ENCODE data around the gene ANKS1B. TPM values are rescaled to one million over a fixed set of nuclear protein-coding genes. Genes with fewer than 3 reads are reported as not detected.
"Not testable (repeated sequence)": the region's sequence is repeated elsewhere in the genome, so short reads cannot be mapped to it uniquely, and the experiment has no call there.

Gene ANKS1B
- total and polyA plus RNA-seq, 10 of the 15 experiments (the other 5 are each of a cell fraction or from before 2014, with no cell fraction given), result 0.16 to 1.3 (median 0.82) TPM; not detected in 7

DNA sequence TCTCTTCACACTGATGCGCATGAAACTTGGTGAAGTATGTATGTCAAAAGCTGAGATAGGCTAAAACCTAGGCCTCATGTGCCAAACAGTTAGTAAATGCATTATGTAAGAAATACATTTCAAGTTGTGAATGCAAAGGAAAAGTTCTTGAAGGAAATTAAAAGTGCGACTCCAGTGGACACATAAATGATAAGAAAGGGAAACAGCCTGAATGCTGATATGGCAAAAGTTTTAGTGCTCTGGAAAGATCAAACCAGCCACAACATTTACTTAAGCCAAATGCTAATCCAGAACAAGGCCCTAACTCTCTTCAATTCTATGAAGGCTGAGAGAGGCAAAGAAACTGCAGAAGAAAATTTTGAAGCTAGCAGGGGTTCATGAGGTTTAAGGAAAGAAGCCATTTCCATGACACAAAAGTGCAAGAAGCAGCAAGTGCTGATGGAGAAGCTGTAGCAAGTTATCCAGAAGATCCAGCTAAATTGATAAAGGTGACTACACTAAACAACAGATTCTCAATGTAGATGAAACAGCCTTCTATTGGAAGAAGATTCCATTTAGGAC lies 262.9 kb downstream of the ANKS1B start:
- no peak for ATAC-seq
- no peaks in the 10 kb centered on the region for H3K4me1 ChIP-seq (ENCODE audit: control insufficient read depth, insufficient read depth, low read length)
- TF ChIP-seq SMAD1 (IDR thresholded peaks at IDR 0.05; ENCODE audit: low read depth, partially characterized antibody) (no peak), PML (IDR thresholded peaks at IDR 0.05; ENCODE audit: low read length) (no peak)
- TF ChIP-seq, protein P1, sequence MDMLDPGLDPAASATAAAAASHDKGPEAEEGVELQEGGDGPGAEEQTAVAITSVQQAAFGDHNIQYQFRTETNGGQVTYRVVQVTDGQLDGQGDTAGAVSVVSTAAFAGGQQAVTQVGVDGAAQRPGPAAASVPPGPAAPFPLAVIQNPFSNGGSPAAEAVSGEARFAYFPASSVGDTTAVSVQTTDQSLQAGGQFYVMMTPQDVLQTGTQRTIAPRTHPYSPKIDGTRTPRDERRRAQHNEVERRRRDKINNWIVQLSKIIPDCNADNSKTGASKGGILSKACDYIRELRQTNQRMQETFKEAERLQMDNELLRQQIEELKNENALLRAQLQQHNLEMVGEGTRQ (IDR thresholded peaks at IDR 0.05; ENCODE audit: borderline replicate concordance, low read depth, low read length), result no peak
- TF ChIP-seq, protein P2, sequence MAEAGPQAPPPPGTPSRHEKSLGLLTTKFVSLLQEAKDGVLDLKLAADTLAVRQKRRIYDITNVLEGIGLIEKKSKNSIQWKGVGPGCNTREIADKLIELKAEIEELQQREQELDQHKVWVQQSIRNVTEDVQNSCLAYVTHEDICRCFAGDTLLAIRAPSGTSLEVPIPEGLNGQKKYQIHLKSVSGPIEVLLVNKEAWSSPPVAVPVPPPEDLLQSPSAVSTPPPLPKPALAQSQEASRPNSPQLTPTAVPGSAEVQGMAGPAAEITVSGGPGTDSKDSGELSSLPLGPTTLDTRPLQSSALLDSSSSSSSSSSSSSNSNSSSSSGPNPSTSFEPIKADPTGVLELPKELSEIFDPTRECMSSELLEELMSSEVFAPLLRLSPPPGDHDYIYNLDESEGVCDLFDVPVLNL (IDR thresholded peaks at IDR 0.05; ENCODE audit: low read depth, low read length), result no peak

DNA sequence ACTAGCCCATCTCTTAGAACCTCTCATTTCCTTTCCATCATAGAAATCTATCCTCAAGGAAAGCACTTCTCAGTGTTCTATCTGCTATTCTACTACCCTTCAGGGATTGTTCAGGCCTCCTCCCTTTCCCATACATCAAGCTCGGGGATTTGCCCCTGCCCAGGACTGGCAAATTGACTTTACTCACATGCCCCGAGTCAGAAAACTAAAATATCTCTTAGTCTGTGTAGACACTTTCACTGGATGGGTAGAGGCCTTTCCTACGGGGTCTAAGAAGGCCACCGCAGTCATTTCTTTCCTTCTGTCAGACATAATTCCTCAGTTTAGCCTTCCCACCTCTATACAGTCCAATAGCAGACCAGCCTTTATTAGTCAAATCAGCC lies 264.7 kb downstream of the ANKS1B start:
- H3K4me3 ChIP-seq; H3K4me1 ChIP-seq (ENCODE audit: control insufficient read depth, insufficient read depth, low read length); H3K79me2 ChIP-seq (ENCODE audit: control insufficient read depth, insufficient read depth, low read length); POLR2A ChIA-PET; H3K27me3 ChIP-seq (replicated peaks in 1 of 2; ENCODE audit: control insufficient read depth in 2 of 2, insufficient read depth in 2 of 2, low read length in 1 of 2); DNase-seq (ENCODE audit: low read depth, low spot score); RAD21 ChIA-PET (ENCODE audit: unreplicated experiment); intact Hi-C loops (cut with micrococcal nuclease; ENCODE audit: unreplicated experiment); FAIRE-seq; in situ Hi-C loops (cut with MboI); H3K4me2 ChIP-seq (ENCODE audit: control insufficient read depth, insufficient read depth); ATAC-seq; H3K9me3 ChIP-seq (replicated peaks; ENCODE audit: control insufficient read depth, insufficient read depth, low read length); SMC1A ChIA-PET (ENCODE audit: uncharacterized antibody, unreplicated experiment); BruUV-seq (replicated peaks); H4K20me1 ChIP-seq (ENCODE audit: control insufficient read depth, insufficient read depth); H3K9ac ChIP-seq (ENCODE audit: control insufficient read depth, insufficient read depth, low read length); H3K36me3 ChIP-seq (ENCODE audit: control insufficient read depth in 2 of 2, insufficient read depth in 2 of 2, low read length in 1 of 2); H3K27ac ChIP-seq (ENCODE audit: control insufficient read depth, insufficient read depth); H2AFZ ChIP-seq (ENCODE audit: control insufficient read depth, low read depth, low read length); CTCF ChIA-PET: not testable (repeated sequence)
- 27% methylated on average over 4 of the region's 4 CpGs for WGBS (ENCODE audit: insufficient coverage, insufficient replicate concordance, low lambda C conversion rate, missing lambda C conversion rate)

More for the DNA sequence above, 262.9 kb downstream of the ANKS1B start:
- ChIA-PET POLR2A (no interaction called here), RAD21 (ENCODE audit: unreplicated experiment) (no interaction called here), SMC1A (ENCODE audit: uncharacterized antibody, unreplicated experiment) (no interaction called here), CTCF (no interaction called here)
- intact Hi-C loops (cut with micrococcal nuclease; ENCODE audit: unreplicated experiment) (no loop called here), in situ Hi-C loops (cut with MboI) (no loop called here)
- FAIRE-seq (no peak), DNase-seq (ENCODE audit: low read depth, low spot score) (no peak)
- Histone ChIP-seq H3K36me3 (ENCODE audit: control insufficient read depth in 2 of 2, insufficient read depth in 2 of 2, low read length in 1 of 2) (no peaks in the 10 kb centered on the region), H3K4me3 (no peak overlapping the region), H3K79me2 (ENCODE audit: control insufficient read depth, insufficient read depth, low read length) (no peaks in the 10 kb centered on the region), H4K20me1 (ENCODE audit: control insufficient read depth, insufficient read depth) (no peaks in the 10 kb centered on the region), H3K9me3 (replicated peaks; ENCODE audit: control insufficient read depth, insufficient read depth, low read length) (no peaks in the 10 kb centered on the region), H2AFZ (ENCODE audit: control insufficient read depth, low read depth, low read length) (no peak overlapping the region), H3K9ac (ENCODE audit: control insufficient read depth, insufficient read depth, low read length) (no peak overlapping the region), H3K27ac (ENCODE audit: control insufficient read depth, insufficient read depth) (no peak overlapping the region), H3K4me2 (ENCODE audit: control insufficient read depth, insufficient read depth) (no peak overlapping the region), H3K27me3 (replicated peaks in 1 of 2; ENCODE audit: control insufficient read depth in 2 of 2, insufficient read depth in 2 of 2, low read length in 1 of 2) (no peaks in the 10 kb centered on the region)
- no TSS peak for BruUV-seq (replicated peaks)
- WGBS (ENCODE audit: insufficient coverage, insufficient replicate concordance, low lambda C conversion rate, missing lambda C conversion rate), result 13% methylated on average over 2 of the region's 2 CpGs

DNA sequence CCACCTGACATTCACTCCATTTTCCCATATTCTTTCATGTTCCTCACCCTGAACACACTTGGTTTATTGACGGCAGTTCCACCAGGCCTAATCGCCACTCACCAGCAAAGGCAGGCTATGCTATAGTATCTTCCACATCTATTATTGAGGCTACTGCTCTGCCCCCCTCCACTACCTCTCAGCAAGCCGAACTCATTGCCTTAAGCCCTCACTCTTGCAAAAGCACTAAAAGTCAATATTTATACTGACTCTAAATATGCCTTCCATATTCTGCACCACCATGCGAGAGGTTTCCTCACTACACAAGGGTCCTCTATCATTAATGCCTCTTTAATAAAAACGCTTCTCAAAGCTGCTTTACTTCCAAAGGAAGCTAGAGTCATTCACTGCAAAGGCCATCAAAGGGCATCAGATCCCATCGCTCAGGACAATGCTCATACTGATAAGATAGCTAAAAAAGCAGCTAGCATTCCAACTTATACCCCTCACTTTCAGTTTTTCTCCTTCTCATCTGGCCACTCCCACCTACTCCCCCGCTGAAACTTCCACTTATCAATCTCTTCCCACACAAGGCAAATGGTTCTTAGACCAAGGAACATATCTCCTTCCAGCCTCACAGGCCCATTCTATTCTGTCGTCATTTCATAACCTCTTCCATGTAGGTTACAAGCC lies 265.2 kb downstream of the ANKS1B start:
- RAD21 ChIA-PET (ENCODE audit: unreplicated experiment); H4K20me1 ChIP-seq (ENCODE audit: control insufficient read depth, insufficient read depth); BruUV-seq (replicated peaks); H3K27ac ChIP-seq (ENCODE audit: control insufficient read depth, insufficient read depth); ATAC-seq; H3K4me1 ChIP-seq (ENCODE audit: control insufficient read depth, insufficient read depth, low read length); H3K27me3 ChIP-seq (replicated peaks in 1 of 2; ENCODE audit: control insufficient read depth in 2 of 2, insufficient read depth in 2 of 2, low read length in 1 of 2); DNase-seq (ENCODE audit: low read depth, low spot score); H3K36me3 ChIP-seq (ENCODE audit: control insufficient read depth in 2 of 2, insufficient read depth in 2 of 2, low read length in 1 of 2); in situ Hi-C loops (cut with MboI); SMC1A ChIA-PET (ENCODE audit: uncharacterized antibody, unreplicated experiment); H3K9me3 ChIP-seq (replicated peaks; ENCODE audit: control insufficient read depth, insufficient read depth, low read length); intact Hi-C loops (cut with micrococcal nuclease; ENCODE audit: unreplicated experiment); POLR2A ChIA-PET; H3K9ac ChIP-seq (ENCODE audit: control insufficient read depth, insufficient read depth, low read length); FAIRE-seq; H3K79me2 ChIP-seq (ENCODE audit: control insufficient read depth, insufficient read depth, low read length); H2AFZ ChIP-seq (ENCODE audit: control insufficient read depth, low read depth, low read length); CTCF ChIA-PET; H3K4me2 ChIP-seq (ENCODE audit: control insufficient read depth, insufficient read depth); H3K4me3 ChIP-seq: not testable (repeated sequence)
- WGBS (ENCODE audit: insufficient coverage, insufficient replicate concordance, low lambda C conversion rate, missing lambda C conversion rate), result 51% methylated on average over 8 of the region's 8 CpGs
